GM12878 (cell line): ENCODE results near the gene FLT4. TPM values are rescaled to one million over a fixed set of nuclear protein-coding genes. Genes with fewer than 3 reads are reported as not detected.

Experiments
- ATAC-seq: fragments of 200-7000 bp; cut with Tn5 transposase; 3 replicates; pipeline ENCODE4 v1.9.1; 2020; ENCODE audit warnings: mild to moderate bottlenecking, moderate library complexity
- BruUV-seq: library from RNA; stranded (reverse); fragments of 400-500 nt; replicated peaks from 2 replicates; lab custom pipeline; 2021; lab: Mats Ljungman, UMichigan
- CTCF ChIA-PET: fragments of 300-600 bp; sonication (Branson Sonifier 250); formaldehyde crosslinking; extraction: SDS; loops from one replicate; lab custom pipeline; 2021; ENCODE audit warnings: inconsistent platforms; lab: Yijun Ruan, JAX
- POLR2A ChIA-PET: fragments of 350-600 bp; formaldehyde crosslinking; extraction: SDS; loops from one replicate; lab custom pipeline; 2021; ENCODE audit warnings: inconsistent platforms; lab: Charles Lee
- RAD21 ChIA-PET: fragments of 300-600 bp; sonication (Branson Sonifier 250); formaldehyde crosslinking; loops from one replicate; lab custom pipeline; 2023; ENCODE audit warnings: antibody characterized with exemption; ENCODE audit not compliant: unreplicated experiment; lab: Charles Lee
- SMC1A ChIA-PET: fragments of 300-600 bp; sonication (Branson Sonifier 250); formaldehyde crosslinking; loops from one replicate; lab custom pipeline; 2023; ENCODE audit not compliant: unreplicated experiment, uncharacterized antibody; lab: Charles Lee
- DNase-seq: peaks from one replicate; pipeline ENCODE4 v3.0.0-alpha.2; 2011; ENCODE audit warnings: low read depth, low spot score
- FAIRE-seq: peaks from 3 replicates; lab custom pipeline; 2011; peaks lifted over from hg19 to GRCh38; lab: Jason Lieb, UNC
- H2AFZ ChIP-seq: 2 replicates; pipeline ENCODE4 v1.6.0; 2011; ENCODE audit warnings: low read depth, low read length, control low read depth; ENCODE audit not compliant: control insufficient read depth
- H3K27ac ChIP-seq: 2 replicates; pipeline ENCODE4 v1.5.1; 2011; ENCODE audit warnings: control low read depth; ENCODE audit not compliant: control insufficient read depth, insufficient read depth
- H3K27me3 ChIP-seq, 2 experiments: replicated peaks in 1 of 2; 2 replicates each; pipeline versions ENCODE4 v1.6.0 to v1.6.1; 2011; ENCODE audit warnings: low read length in 1 of 2; ENCODE audit not compliant: control insufficient read depth in 2 of 2, insufficient read depth in 2 of 2
- H3K36me3 ChIP-seq, 2 experiments: 2 replicates each; pipeline ENCODE4 v1.5.1; 2011; ENCODE audit warnings: low read length in 1 of 2; ENCODE audit not compliant: control insufficient read depth in 2 of 2, insufficient read depth in 2 of 2
- H3K4me1 ChIP-seq: 2 replicates; pipeline ENCODE4 v1.6.1; 2011; ENCODE audit warnings: mild to moderate bottlenecking, low read length, moderate library complexity, mixed read lengths; ENCODE audit not compliant: control insufficient read depth, insufficient read depth
- H3K4me2 ChIP-seq: 2 replicates; pipeline ENCODE4 v1.6.0; 2011; ENCODE audit warnings: control low read depth; ENCODE audit not compliant: control insufficient read depth, insufficient read depth
- H3K4me3 ChIP-seq: fragments of 200-600 bp; sonication (generic); 2 replicates; pipeline ENCODE4 v1.5.1; 2016
- H3K79me2 ChIP-seq: 2 replicates; pipeline ENCODE4 v1.6.0; 2011; ENCODE audit warnings: low read length; ENCODE audit not compliant: control insufficient read depth, insufficient read depth
- H3K9ac ChIP-seq: 2 replicates; pipeline ENCODE4 v1.8.0; 2011; ENCODE audit warnings: low read length, control low read depth, mixed read lengths; ENCODE audit not compliant: control insufficient read depth, insufficient read depth
- H3K9me3 ChIP-seq: replicated peaks from 3 replicates; pipeline ENCODE4 v1.5.1; 2011; ENCODE audit warnings: mild to moderate bottlenecking, low read length; ENCODE audit not compliant: control insufficient read depth, insufficient read depth
- H4K20me1 ChIP-seq: 2 replicates; pipeline ENCODE4 v1.6.0; 2011; ENCODE audit not compliant: control insufficient read depth, insufficient read depth
- CHD2 ChIP-seq: IDR thresholded peaks from 2 replicates; pipeline ENCODE4 v1.6.1; 2011; ENCODE audit warnings: low read depth, low read length, improper control_type of control experiment, borderline replicate concordance
- CREB1 ChIP-seq: IDR thresholded peaks from 2 replicates; pipeline ENCODE4 v1.6.1; 2012; ENCODE audit warnings: low read depth, mild to moderate bottlenecking, inconsistent platforms
- CREM ChIP-seq: IDR thresholded peaks from 2 replicates; pipeline ENCODE4 v1.6.1; 2014; ENCODE audit warnings: antibody characterized with exemption, low read depth
- EGR1 ChIP-seq, 2 experiments: IDR thresholded peaks; 1 replicate in 1 of 2; 2 replicates in 1 of 2; pipeline ENCODE4 v1.6.1; 2011 to 2012; ENCODE audit warnings: low read depth in 2 of 2, low read length in 2 of 2, borderline replicate concordance in 1 of 2, mild to moderate bottlenecking in 1 of 2, moderate library complexity in 1 of 2
- IRF5 ChIP-seq: fragments of 450-650 bp; IDR thresholded peaks from 2 replicates; pipeline ENCODE4 v1.6.1; 2017; ENCODE audit warnings: borderline replicate concordance
- PML ChIP-seq: IDR thresholded peaks from 2 replicates; pipeline ENCODE4 v1.6.1; 2012; ENCODE audit warnings: low read length, inconsistent platforms
- POLR2AphosphoS2 ChIP-seq: IDR thresholded peaks from 2 replicates; pipeline ENCODE4 v1.6.1; 2011; ENCODE audit warnings: low read depth, mild to moderate bottlenecking, low read length, improper control_type of control experiment, moderate library complexity
- RB1 ChIP-seq: fragments of 450-650 bp; formaldehyde crosslinking; IDR thresholded peaks from 2 replicates; pipeline ENCODE4 v1.6.1; 2017; ENCODE audit warnings: mild to moderate bottlenecking, borderline replicate concordance
- RFX5 ChIP-seq: IDR thresholded peaks from 2 replicates; pipeline ENCODE4 v1.6.1; 2011; ENCODE audit warnings: low read depth, low read length, improper control_type of control experiment
- SKIL ChIP-seq: fragments of 450-650 bp; IDR thresholded peaks from 2 replicates; pipeline ENCODE4 v1.6.1; 2017; ENCODE audit warnings: mild to moderate bottlenecking, low read depth, inconsistent platforms; ENCODE audit not compliant: poor library complexity, severe bottlenecking
- SMAD5 ChIP-seq: IDR thresholded peaks from 2 replicates; pipeline ENCODE4 v1.6.1; 2016; ENCODE audit warnings: antibody characterized with exemption, low read depth
- YBX1 ChIP-seq: fragments of 450-650 bp; IDR thresholded peaks from 2 replicates; pipeline ENCODE4 v1.6.1; 2016; ENCODE audit warnings: antibody characterized with exemption
- ZNF384 ChIP-seq: IDR thresholded peaks from 2 replicates; pipeline ENCODE4 v1.6.1; 2012; ENCODE audit warnings: low read depth, mild to moderate bottlenecking, low read length, improper control_type of control experiment, borderline replicate concordance
- WGBS: methylation state at CpG from one replicate; pipeline ENCODE4 v1.1.6; 2016; ENCODE audit warnings: low lambda C conversion rate; ENCODE audit not compliant: insufficient replicate concordance, insufficient coverage; ENCODE audit errors: missing lambda C conversion rate; 5-methylcytosine and 5-hydroxymethylcytosine counted together
- in situ Hi-C: fragments of 300-500 bp; cut with MboI; formaldehyde crosslinking; loops from 9 replicates; pipeline ENCODE4 v1.14.3; 2018; ENCODE audit warnings: mixed read lengths
- intact Hi-C: fragments of 100-400 bp; cut with micrococcal nuclease; formaldehyde crosslinking; loops from one replicate; pipeline ENCODE4 v1.14.2; 2022; ENCODE audit not compliant: unreplicated experiment
- polyA plus RNA-seq, 11 experiments: library from polyadenylated mRNA; depleted of rRNA in 4 of 11; unstranded in 6 of 11; stranded (reverse) in 5 of 11; fragments of >200 nt; fragmentation: Nextera tagmentation in 4 of 11; fragmentation: Illumina TruSeq in 1 of 11; extraction: Ambion mirVana in 4 of 11; extraction: Trizol in 1 of 11; gene quantifications; 1 replicate in 1 of 11; 2 replicates in 10 of 11; pipeline versions ENCODE4 v1.2.1 to v1.2.3, GENCODE V29; 2011 to 2016; ENCODE audit warnings: inconsistent platforms in 2 of 11, missing spikeins in 2 of 11, low read depth in 1 of 11
- total RNA-seq, 4 experiments: library from RNA; depleted of rRNA in 3 of 4; stranded (reverse); fragments of >200 nt in 3 of 4; fragmentation: Illumina TruSeq in 1 of 4; extraction: Trizol in 1 of 4; gene quantifications; 2 replicates each; pipeline versions ENCODE4 v1.2.1 to v1.2.3, GENCODE V29; 2013 to 2021
- TF ChIP-seq, protein P1 (sequence below): fragments of 450-650 bp; IDR thresholded peaks from 2 replicates; pipeline ENCODE4 v1.6.1; 2017; ENCODE audit warnings: low read depth, mild to moderate bottlenecking, moderate library complexity
- TF ChIP-seq, protein P2 (sequence below): fragments of 450-650 bp; IDR thresholded peaks from 2 replicates; pipeline ENCODE4 v1.6.1; 2016; ENCODE audit warnings: mild to moderate bottlenecking

FLT4 gene
- total and polyA plus RNA-seq, 10 of the 15 experiments (the other 5 are each of a cell fraction or from before 2014, with no cell fraction given): 0.18 TPM; not detected in 9

DNA sequence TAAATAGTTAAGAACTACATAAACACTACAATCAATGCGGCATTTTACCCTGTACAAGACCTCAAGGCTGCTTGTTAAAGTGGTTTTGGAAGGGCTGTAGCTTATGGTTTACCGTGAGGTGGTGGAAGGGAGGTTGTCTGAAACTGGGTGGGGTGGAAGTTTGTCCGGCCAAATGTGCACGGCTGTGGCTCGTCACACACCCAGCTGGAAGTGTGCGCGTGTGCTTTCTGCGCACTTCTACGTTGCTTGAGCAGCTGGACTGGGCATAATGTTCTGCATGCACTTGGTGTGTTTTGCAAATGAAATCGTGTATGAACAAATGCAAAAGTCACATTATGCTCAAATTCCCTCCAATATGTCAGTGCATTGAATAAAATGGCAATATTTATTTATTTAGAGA, 17.4 kb upstream of the FLT4 start:
- POLR2A ChIA-PET: no interaction called here

More for the DNA sequence above, 17.4 kb upstream of the FLT4 start:
- Histone ChIP-seq H4K20me1 (no peaks in the 10 kb centered on the region), H3K27me3 (peaks cover 0 to 2% of the 10 kb centered on the region in 2 experiments; a peak in 2 of 4 replicates), H3K79me2 (no peaks in the 10 kb centered on the region), H3K36me3 (no peaks in the 10 kb centered on the region), H2AFZ (no peak overlapping the region), H3K4me2 (no peak overlapping the region), H3K9ac (no peak overlapping the region), H3K4me3 (no peak overlapping the region), H3K27ac (no peak overlapping the region), H3K9me3 (no peaks in the 10 kb centered on the region), H3K4me1 (no peaks in the 10 kb centered on the region)
- ChIA-PET RAD21 (no interaction called here), CTCF (no interaction called here), SMC1A (no interaction called here)
- ATAC-seq (no peak), DNase-seq (no peak), FAIRE-seq (no peak)
- no TSS peak for BruUV-seq
- TF ChIP-seq, protein P1, sequence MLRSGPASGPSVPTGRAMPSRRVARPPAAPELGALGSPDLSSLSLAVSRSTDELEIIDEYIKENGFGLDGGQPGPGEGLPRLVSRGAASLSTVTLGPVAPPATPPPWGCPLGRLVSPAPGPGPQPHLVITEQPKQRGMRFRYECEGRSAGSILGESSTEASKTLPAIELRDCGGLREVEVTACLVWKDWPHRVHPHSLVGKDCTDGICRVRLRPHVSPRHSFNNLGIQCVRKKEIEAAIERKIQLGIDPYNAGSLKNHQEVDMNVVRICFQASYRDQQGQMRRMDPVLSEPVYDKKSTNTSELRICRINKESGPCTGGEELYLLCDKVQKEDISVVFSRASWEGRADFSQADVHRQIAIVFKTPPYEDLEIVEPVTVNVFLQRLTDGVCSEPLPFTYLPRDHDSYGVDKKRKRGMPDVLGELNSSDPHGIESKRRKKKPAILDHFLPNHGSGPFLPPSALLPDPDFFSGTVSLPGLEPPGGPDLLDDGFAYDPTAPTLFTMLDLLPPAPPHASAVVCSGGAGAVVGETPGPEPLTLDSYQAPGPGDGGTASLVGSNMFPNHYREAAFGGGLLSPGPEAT: no peak
- no peak for TF ChIP-seq SMAD5
- TF ChIP-seq RB1: no peak
- TF ChIP-seq POLR2AphosphoS2: no peak
- TF ChIP-seq ZNF384: no peak
- TF ChIP-seq CREB1: no peak
- TF ChIP-seq IRF5: no peak
- no peak for TF ChIP-seq EGR1 (IDR thresholded peaks at IDR 0.05; ENCODE audit: borderline replicate concordance in 1 of 2, low read depth in 2 of 2, low read length in 2 of 2)
- TF ChIP-seq CREM: no peak
- no peak for TF ChIP-seq SKIL
- TF ChIP-seq, protein P2, sequence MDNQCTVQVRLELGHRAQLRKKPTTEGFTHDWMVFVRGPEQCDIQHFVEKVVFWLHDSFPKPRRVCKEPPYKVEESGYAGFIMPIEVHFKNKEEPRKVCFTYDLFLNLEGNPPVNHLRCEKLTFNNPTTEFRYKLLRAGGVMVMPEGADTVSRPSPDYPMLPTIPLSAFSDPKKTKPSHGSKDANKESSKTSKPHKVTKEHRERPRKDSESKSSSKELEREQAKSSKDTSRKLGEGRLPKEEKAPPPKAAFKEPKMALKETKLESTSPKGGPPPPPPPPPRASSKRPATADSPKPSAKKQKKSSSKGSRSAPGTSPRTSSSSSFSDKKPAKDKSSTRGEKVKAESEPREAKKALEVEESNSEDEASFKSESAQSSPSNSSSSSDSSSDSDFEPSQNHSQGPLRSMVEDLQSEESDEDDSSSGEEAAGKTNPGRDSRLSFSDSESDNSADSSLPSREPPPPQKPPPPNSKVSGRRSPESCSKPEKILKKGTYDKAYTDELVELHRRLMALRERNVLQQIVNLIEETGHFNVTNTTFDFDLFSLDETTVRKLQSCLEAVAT: no peak
- TF ChIP-seq YBX1: no peak
- TF ChIP-seq PML: no peak
- TF ChIP-seq CHD2: no peak
- no peak for TF ChIP-seq RFX5
- in situ Hi-C loops: no loop called here
- intact Hi-C loops: no loop called here
- WGBS: 70% methylated on average over 10 of the region's 10 CpGs
